Stimulated activated CD8-positive, alpha-beta memory T cell treated with anti-CD3 and anti-CD28 coated beads, Interleukin-12 subunit alpha, Interleukin-12 subunit beta, amount 100 ng/mL, for 1 hour (primary cell): ENCODE data around the gene MYRIP.
"Not testable (repeated sequence)": the region's sequence is repeated elsewhere in the genome, so short reads cannot be mapped to it uniquely, and the experiment has no call there.

ENCODE experiments used
- DNase-seq: peaks from one replicate; pipeline ENCODE4 v3.0.0-alpha.2; 2020; ENCODE audit warnings: low read depth

The MYRIP gene

GRCh38 chr3:40237889-40238571, 428.6 kb downstream of the MYRIP start:
- DNase-seq = no peak

- DNase-seq = no peak
Observed at GRCh38 chr3:40240921-40241320, 431.5 kb downstream of the MYRIP start.

GRCh38 chr3:40242216-40242615, 432.8 kb downstream of the MYRIP start:
- DNase-seq = no peak

- no peak for DNase-seq
Observed at GRCh38 chr3:40242638-40243037, 433.2 kb downstream of the MYRIP start.

- no peak for DNase-seq
Observed at GRCh38 chr3:40243056-40243455, 433.6 kb downstream of the MYRIP start.

- DNase-seq = no peak
Observed at GRCh38 chr3:40247714-40248454, 438.5 kb downstream of the MYRIP start.

GRCh38 chr3:40248591-40248990, 439.2 kb downstream of the MYRIP start:
- DNase-seq = no peak

GRCh38 chr3:40249168-40249567, 439.8 kb downstream of the MYRIP start:
- DNase-seq = no peak

GRCh38 chr3:40254491-40254890, 445.1 kb downstream of the MYRIP start:
- no peak for DNase-seq

GRCh38 chr3:40254891-40255290, 445.5 kb downstream of the MYRIP start:
- no peak for DNase-seq

- DNase-seq = no peak
Observed at GRCh38 chr3:40255532-40255931, 446.1 kb downstream of the MYRIP start.

GRCh38 chr3:40258064-40258463, 448.7 kb downstream of the MYRIP start:
- no peak for DNase-seq

GRCh38 chr3:40258555-40258954, 449.1 kb downstream of the MYRIP start:
- DNase-seq = no peak

GRCh38 chr3:40262331-40262730, 452.9 kb downstream of the MYRIP start:
- no peak for DNase-seq

- no peak for DNase-seq
Observed at GRCh38 chr3:40264451-40264850, 455.0 kb downstream of the MYRIP start.

- no peak for DNase-seq
Observed at GRCh38 chr3:40265181-40265580, 455.8 kb downstream of the MYRIP start.

GRCh38 chr3:40267937-40268724, 458.7 kb downstream of the MYRIP start:
- no peak for DNase-seq

- DNase-seq = no peak
Observed at GRCh38 chr3:40268802-40269524, 459.6 kb downstream of the MYRIP start.

GRCh38 chr3:40278791-40279190, 469.4 kb downstream of the MYRIP start:
- DNase-seq = no peak

GRCh38 chr3:40281995-40282394, 472.6 kb downstream of the MYRIP start:
- no peak for DNase-seq

GRCh38 chr3:40283057-40283456, 473.6 kb downstream of the MYRIP start:
- not testable (repeated sequence) for DNase-seq

- DNase-seq = no peak
Observed at GRCh38 chr3:40287248-40287647, 477.8 kb downstream of the MYRIP start.
